ENCODE measurements around the gene BMPR2.
"Not testable (repeated sequence)": the region's sequence is repeated elsewhere in the genome, so short reads cannot be mapped to it uniquely, and the experiment has no call there.

BMPR2 gene

GRCh38 chr2:202423139-202423538 is 47.0 kb downstream of the BMPR2 start:
- Histone ChIP-seq H3K27ac (ENCODE audit: low read depth, low read length) (no peak overlapping the region), H3K9me3 (ENCODE audit: control insufficient read depth, insufficient read depth, low read length) (no peaks in the 10 kb centered on the region), H3K4me1 (ENCODE audit: control insufficient read depth, insufficient read depth, low read length) (peaks cover 19% of the 10 kb centered on the region), H3K27me3 (ENCODE audit: control insufficient read depth, insufficient read depth, low read length) (no peaks in the 10 kb centered on the region), H3K36me3 (ENCODE audit: control insufficient read depth, insufficient read depth, low read length) (no peaks in the 10 kb centered on the region), H3K9ac (ENCODE audit: low read depth, low read length) (no peak overlapping the region), H3K4me3 (ENCODE audit: low read depth, low read length) (no peak overlapping the region)

- Histone ChIP-seq H3K9ac (ENCODE audit: low read depth, low read length) (no peak overlapping the region; the same call in 1 of the 2 replicates), H3K27ac (ENCODE audit: low read depth, low read length) (no peak overlapping the region), H3K9me3 (ENCODE audit: control insufficient read depth, insufficient read depth, low read length) (no peaks in the 10 kb centered on the region), H3K4me1 (ENCODE audit: control insufficient read depth, insufficient read depth, low read length) (peaks cover 7% of the 10 kb centered on the region; the same call in 1 of the 2 replicates), H3K27me3 (ENCODE audit: control insufficient read depth, insufficient read depth, low read length) (no peaks in the 10 kb centered on the region), H3K4me3 (ENCODE audit: low read depth, low read length) (no peak overlapping the region), H3K36me3 (ENCODE audit: control insufficient read depth, insufficient read depth, low read length) (no peaks in the 10 kb centered on the region)
These were observed 48.9 kb downstream of the BMPR2 start for GRCh38 chr2:202425036-202425435.

GRCh38 chr2:202426751-202427150 is 50.6 kb downstream of the BMPR2 start:
- H3K27ac ChIP-seq (ENCODE audit: low read depth, low read length) = no peak overlapping the region
- H3K36me3 ChIP-seq (ENCODE audit: control insufficient read depth, insufficient read depth, low read length) = no peaks in the 10 kb centered on the region
- H3K9me3 ChIP-seq (ENCODE audit: control insufficient read depth, insufficient read depth, low read length) = no peaks in the 10 kb centered on the region
- no peak overlapping the region for H3K9ac ChIP-seq (ENCODE audit: low read depth, low read length)
- no peaks in the 10 kb centered on the region for H3K4me1 ChIP-seq (ENCODE audit: control insufficient read depth, insufficient read depth, low read length)
- no peak overlapping the region for H3K4me3 ChIP-seq (ENCODE audit: low read depth, low read length)
- no peaks in the 10 kb centered on the region for H3K27me3 ChIP-seq (ENCODE audit: control insufficient read depth, insufficient read depth, low read length)

- Histone ChIP-seq H3K9me3 (ENCODE audit: control insufficient read depth, insufficient read depth, low read length) (no peaks in the 10 kb centered on the region), H3K36me3 (ENCODE audit: control insufficient read depth, insufficient read depth, low read length) (no peaks in the 10 kb centered on the region), H3K4me3 (ENCODE audit: low read depth, low read length) (no peak overlapping the region), H3K27me3 (ENCODE audit: control insufficient read depth, insufficient read depth, low read length) (no peaks in the 10 kb centered on the region), H3K4me1 (ENCODE audit: control insufficient read depth, insufficient read depth, low read length) (no peaks in the 10 kb centered on the region), H3K9ac (ENCODE audit: low read depth, low read length) (no peak overlapping the region), H3K27ac (ENCODE audit: low read depth, low read length) (no peak overlapping the region)
These were observed 53.2 kb downstream of the BMPR2 start for GRCh38 chr2:202429164-202429980.

GRCh38 chr2:202432776-202433175 is 56.6 kb downstream of the BMPR2 start:
- H3K27me3 ChIP-seq (ENCODE audit: control insufficient read depth, insufficient read depth, low read length) = no peaks in the 10 kb centered on the region
- H3K4me1 ChIP-seq (ENCODE audit: control insufficient read depth, insufficient read depth, low read length) = no peaks in the 10 kb centered on the region
- H3K4me3 ChIP-seq (ENCODE audit: low read depth, low read length) = no peak overlapping the region
- H3K9ac ChIP-seq (ENCODE audit: low read depth, low read length) = no peak overlapping the region
- no peaks in the 10 kb centered on the region for H3K36me3 ChIP-seq (ENCODE audit: control insufficient read depth, insufficient read depth, low read length)
- no peak overlapping the region for H3K27ac ChIP-seq (ENCODE audit: low read depth, low read length)
- H3K9me3 ChIP-seq (ENCODE audit: control insufficient read depth, insufficient read depth, low read length) = no peaks in the 10 kb centered on the region

- Histone ChIP-seq H3K27me3 (ENCODE audit: control insufficient read depth, insufficient read depth, low read length) (no peaks in the 10 kb centered on the region), H3K4me3 (ENCODE audit: low read depth, low read length) (no peak overlapping the region), H3K36me3 (ENCODE audit: control insufficient read depth, insufficient read depth, low read length) (no peaks in the 10 kb centered on the region), H3K27ac (ENCODE audit: low read depth, low read length) (no peak overlapping the region), H3K4me1 (ENCODE audit: control insufficient read depth, insufficient read depth, low read length) (peaks cover 3% of the 10 kb centered on the region; the same call in 1 of the 2 replicates), H3K9me3 (ENCODE audit: control insufficient read depth, insufficient read depth, low read length) (no peaks in the 10 kb centered on the region), H3K9ac (ENCODE audit: low read depth, low read length) (no peak overlapping the region)
These were observed 58.3 kb downstream of the BMPR2 start for GRCh38 chr2:202434472-202434871.

GRCh38 chr2:202436626-202437025 is 60.5 kb downstream of the BMPR2 start:
- no peak overlapping the region for H3K27ac ChIP-seq (ENCODE audit: low read depth, low read length)
- H3K36me3 ChIP-seq (ENCODE audit: control insufficient read depth, insufficient read depth, low read length) = no peaks in the 10 kb centered on the region
- no peaks in the 10 kb centered on the region for H3K9me3 ChIP-seq (ENCODE audit: control insufficient read depth, insufficient read depth, low read length)
- no peaks in the 10 kb centered on the region for H3K27me3 ChIP-seq (ENCODE audit: control insufficient read depth, insufficient read depth, low read length)
- H3K4me1 ChIP-seq (ENCODE audit: control insufficient read depth, insufficient read depth, low read length) = peaks cover 3% of the 10 kb centered on the region; the same call in 1 of the 2 replicates
- H3K9ac ChIP-seq (ENCODE audit: low read depth, low read length) = no peak overlapping the region
- H3K4me3 ChIP-seq (ENCODE audit: low read depth, low read length) = no peak overlapping the region

- H3K9me3 ChIP-seq (ENCODE audit: control insufficient read depth, insufficient read depth, low read length); H3K27me3 ChIP-seq (ENCODE audit: control insufficient read depth, insufficient read depth, low read length); H3K4me1 ChIP-seq (ENCODE audit: control insufficient read depth, insufficient read depth, low read length); H3K9ac ChIP-seq (ENCODE audit: low read depth, low read length); H3K36me3 ChIP-seq (ENCODE audit: control insufficient read depth, insufficient read depth, low read length); H3K27ac ChIP-seq (ENCODE audit: low read depth, low read length); H3K4me3 ChIP-seq (ENCODE audit: low read depth, low read length): not testable (repeated sequence)
These were observed 64.0 kb downstream of the BMPR2 start for GRCh38 chr2:202440117-202440516.

- Histone ChIP-seq H3K4me1 (ENCODE audit: control insufficient read depth, insufficient read depth, low read length) (peaks cover 3% of the 10 kb centered on the region; the same call in 1 of the 2 replicates), H3K27me3 (ENCODE audit: control insufficient read depth, insufficient read depth, low read length) (no peaks in the 10 kb centered on the region), H3K4me3 (ENCODE audit: low read depth, low read length) (no peak overlapping the region), H3K27ac (ENCODE audit: low read depth, low read length) (no peak overlapping the region), H3K9ac (ENCODE audit: low read depth, low read length) (no peak overlapping the region), H3K36me3 (ENCODE audit: control insufficient read depth, insufficient read depth, low read length) (no peaks in the 10 kb centered on the region), H3K9me3 (ENCODE audit: control insufficient read depth, insufficient read depth, low read length) (no peaks in the 10 kb centered on the region)
These were observed 66.8 kb downstream of the BMPR2 start for GRCh38 chr2:202442882-202443281.

GRCh38 chr2:202444000-202444399 is 67.9 kb downstream of the BMPR2 start:
- H3K27ac ChIP-seq (ENCODE audit: low read depth, low read length) = no peak overlapping the region

GRCh38 chr2:202449344-202449743 is 73.2 kb downstream of the BMPR2 start:
- Histone ChIP-seq H3K9me3 (ENCODE audit: control insufficient read depth, insufficient read depth, low read length) (no peaks in the 10 kb centered on the region), H3K27ac (ENCODE audit: low read depth, low read length) (no peak overlapping the region), H3K4me3 (ENCODE audit: low read depth, low read length) (no peak overlapping the region), H3K9ac (ENCODE audit: low read depth, low read length) (no peak overlapping the region), H3K27me3 (ENCODE audit: control insufficient read depth, insufficient read depth, low read length) (no peaks in the 10 kb centered on the region), H3K4me1 (ENCODE audit: control insufficient read depth, insufficient read depth, low read length) (no peaks in the 10 kb centered on the region), H3K36me3 (ENCODE audit: control insufficient read depth, insufficient read depth, low read length) (no peaks in the 10 kb centered on the region; the same call in 1 of the 2 replicates)

More at GRCh38 chr2:202444000-202444399, 67.9 kb downstream of the BMPR2 start:
- Histone ChIP-seq H3K9ac (ENCODE audit: low read depth, low read length) (no peak overlapping the region), H3K27me3 (ENCODE audit: control insufficient read depth, insufficient read depth, low read length) (no peaks in the 10 kb centered on the region), H3K36me3 (ENCODE audit: control insufficient read depth, insufficient read depth, low read length) (no peaks in the 10 kb centered on the region), H3K9me3 (ENCODE audit: control insufficient read depth, insufficient read depth, low read length) (no peaks in the 10 kb centered on the region), H3K4me3 (ENCODE audit: low read depth, low read length) (no peak overlapping the region), H3K4me1 (ENCODE audit: control insufficient read depth, insufficient read depth, low read length) (no peaks in the 10 kb centered on the region)
